GM23248 (cell line): ENCODE results near the gene MAP3K1.

ENCODE experiments used
- EZH2 ChIP-seq: fragments of 200-600 bp; sonication (generic); IDR thresholded peaks from 2 replicates; pipeline ENCODE4 v1.6.1; 2018; ENCODE audit warnings: antibody characterized with exemption, mild to moderate bottlenecking; ENCODE audit not compliant: insufficient read depth, poor library complexity, severe bottlenecking
- EZH2phosphoT487 ChIP-seq: fragments of 200-600 bp; sonication (generic); IDR thresholded peaks from 2 replicates; pipeline ENCODE4 v1.6.1; 2018; ENCODE audit warnings: antibody characterized with exemption, moderate library complexity, mild to moderate bottlenecking, low read depth; ENCODE audit not compliant: insufficient read depth

DNA sequence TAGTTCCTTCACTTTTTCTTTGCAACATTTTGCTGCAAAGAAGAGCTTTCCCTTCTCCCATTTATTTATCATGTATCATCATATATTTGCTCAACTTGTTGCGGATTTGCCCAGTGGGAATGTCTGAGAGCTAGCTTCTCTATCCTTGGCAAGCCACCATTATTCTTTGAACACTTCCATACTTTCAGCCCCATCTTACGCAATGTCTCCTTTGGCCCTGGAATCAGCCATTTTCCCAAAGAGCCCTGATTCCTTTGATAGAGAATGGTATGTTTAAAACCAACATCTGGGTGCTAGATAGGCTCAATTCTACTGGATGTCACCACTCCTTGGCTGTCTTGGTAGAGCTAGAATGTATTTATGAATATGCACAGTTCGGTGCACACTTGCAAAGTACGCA lies 81.4 kb downstream of the MAP3K1 start:
- TF ChIP-seq EZH2 (no peak), EZH2phosphoT487 (no peak)
